ENCODE measurements around the gene SEZ6L2.
"Not testable (repeated sequence)": the region's sequence is repeated elsewhere in the genome, so short reads cannot be mapped to it uniquely, and the experiment has no call there.

SEZ6L2 gene

DNA sequence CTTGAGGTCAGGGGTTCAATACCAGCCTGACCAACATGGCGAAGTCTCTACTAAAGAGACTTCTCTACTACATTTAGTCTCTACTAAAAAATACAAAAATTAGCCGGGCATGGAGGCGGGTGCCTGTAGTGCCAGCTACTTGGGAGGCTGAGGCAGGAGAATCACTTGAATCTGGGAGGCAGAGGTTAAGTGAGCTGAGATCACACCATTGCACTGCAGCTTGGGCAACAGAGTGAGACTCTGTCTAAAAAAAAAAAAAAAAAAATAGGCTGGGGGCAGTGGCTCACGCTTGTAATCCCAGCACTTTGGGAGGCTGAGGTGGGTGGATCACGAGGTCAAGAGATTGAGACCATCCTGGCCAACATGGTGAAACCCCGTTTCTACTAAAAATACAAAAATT is 10.5 kb upstream of the SEZ6L2 start:
- not testable (repeated sequence) for FAIRE-seq

- FAIRE-seq = no peak
Observed at GRCh38 chr16:29909391-29909790, 10.0 kb upstream of the SEZ6L2 start.

DNA sequence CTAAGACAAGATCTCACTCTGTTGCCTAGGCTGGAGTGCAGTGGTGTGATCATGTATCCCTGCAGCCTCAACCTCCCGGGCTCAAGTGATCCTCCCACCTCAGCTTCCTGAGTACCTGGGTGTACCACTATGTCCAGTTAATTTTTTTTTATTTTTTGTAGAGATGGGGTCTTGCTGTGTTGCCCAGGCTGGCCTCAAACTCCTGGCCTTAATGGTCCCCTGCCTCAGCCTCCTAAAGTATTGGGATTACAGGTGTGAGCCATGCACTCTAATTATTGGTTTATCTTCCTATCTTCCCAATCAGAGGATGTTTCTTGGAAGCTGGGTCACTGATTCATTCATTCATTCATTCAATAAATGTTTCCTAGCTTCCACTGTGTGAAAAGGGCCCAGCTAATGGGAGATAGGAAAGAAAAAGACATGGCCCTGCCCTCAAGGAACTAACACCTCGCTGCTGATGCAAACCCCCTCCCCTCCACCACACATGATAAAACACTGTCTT is 9.4 kb upstream of the SEZ6L2 start:
- FAIRE-seq = no peak

DNA sequence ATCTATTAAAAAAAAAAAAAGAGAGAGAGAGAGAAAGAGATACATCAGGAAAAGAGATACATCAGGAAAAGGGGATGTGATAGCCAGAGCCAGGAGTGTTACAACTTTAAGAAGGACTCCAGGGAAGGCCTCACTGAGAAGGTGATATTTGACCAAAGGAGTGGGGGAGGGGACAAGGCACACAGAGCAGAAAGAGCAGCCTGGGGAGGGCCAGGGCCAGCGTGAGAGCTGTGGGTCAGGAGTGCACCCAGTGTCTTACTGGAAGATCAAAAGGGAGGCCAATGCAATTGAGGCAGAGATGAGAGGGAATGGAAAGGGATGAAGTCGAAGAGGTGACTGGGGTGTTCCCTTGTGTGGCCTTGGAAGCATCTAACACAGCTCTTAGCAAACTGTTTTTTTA is 8.6 kb upstream of the SEZ6L2 start:
- FAIRE-seq = no peak

GRCh38 chr16:29906520-29907244 is 7.3 kb upstream of the SEZ6L2 start:
- no peak for FAIRE-seq

DNA sequence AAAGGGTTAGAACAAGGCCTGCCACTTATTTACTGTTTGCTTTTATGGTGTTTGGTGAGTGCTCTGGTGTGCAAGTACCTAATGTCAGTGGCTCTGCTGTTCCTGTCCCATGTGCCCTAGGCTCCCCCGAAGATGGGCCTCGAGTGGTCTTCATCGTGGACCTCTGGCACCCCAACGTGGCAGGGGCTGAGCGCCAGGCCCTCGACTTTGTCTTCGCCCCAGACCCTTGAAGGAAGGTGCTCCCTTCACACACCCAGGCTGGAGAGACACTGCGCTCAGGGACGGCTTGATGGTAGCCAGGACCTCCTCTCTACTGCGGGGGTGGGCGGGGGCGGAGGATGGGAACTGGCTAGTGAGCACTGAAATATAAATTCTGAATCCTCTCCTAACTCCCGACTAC is 6.3 kb upstream of the SEZ6L2 start:
- no peak for FAIRE-seq

DNA sequence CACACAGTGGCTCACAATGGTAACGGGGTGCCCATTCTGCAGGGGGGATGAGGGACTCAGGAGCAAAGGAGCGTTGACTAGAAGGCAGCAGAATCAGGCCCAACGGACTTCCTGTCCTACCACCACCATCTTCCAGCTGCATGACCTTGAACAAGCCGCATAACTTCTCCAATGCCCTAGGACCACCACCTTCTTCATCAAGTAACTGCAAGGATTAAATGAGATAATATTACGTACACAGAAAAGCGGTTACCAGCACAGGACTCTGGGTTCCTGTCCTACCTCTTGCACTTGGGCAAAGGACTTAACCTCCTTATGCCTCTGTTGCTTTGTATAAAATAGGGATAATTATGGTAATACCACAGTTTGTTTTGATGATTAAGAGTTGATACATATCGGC is 5.6 kb upstream of the SEZ6L2 start:
- no peak for FAIRE-seq

DNA sequence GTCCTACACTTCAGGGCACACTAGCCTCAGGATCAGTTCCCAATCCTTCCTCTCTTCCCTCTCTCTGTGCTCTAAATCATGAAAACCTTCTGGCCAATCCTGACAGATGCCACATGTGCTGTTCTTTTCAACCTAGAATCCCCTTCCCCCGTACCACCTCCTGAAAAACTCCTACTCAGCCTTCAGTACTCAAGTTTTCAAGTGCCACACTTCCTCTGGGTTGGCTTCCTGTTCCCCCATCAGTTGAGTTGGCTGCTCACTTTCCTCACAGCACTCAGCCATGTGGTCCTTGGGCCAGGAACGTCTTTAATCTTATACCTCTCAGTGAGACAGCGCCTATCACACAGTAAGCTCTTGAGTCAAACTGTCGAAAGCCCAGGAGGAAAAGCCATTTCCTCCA is 4.2 kb upstream of the SEZ6L2 start:
- no peak for FAIRE-seq

- no peak for FAIRE-seq
Observed at GRCh38 chr16:29901607-29901945, 2.2 kb upstream of the SEZ6L2 start.

DNA sequence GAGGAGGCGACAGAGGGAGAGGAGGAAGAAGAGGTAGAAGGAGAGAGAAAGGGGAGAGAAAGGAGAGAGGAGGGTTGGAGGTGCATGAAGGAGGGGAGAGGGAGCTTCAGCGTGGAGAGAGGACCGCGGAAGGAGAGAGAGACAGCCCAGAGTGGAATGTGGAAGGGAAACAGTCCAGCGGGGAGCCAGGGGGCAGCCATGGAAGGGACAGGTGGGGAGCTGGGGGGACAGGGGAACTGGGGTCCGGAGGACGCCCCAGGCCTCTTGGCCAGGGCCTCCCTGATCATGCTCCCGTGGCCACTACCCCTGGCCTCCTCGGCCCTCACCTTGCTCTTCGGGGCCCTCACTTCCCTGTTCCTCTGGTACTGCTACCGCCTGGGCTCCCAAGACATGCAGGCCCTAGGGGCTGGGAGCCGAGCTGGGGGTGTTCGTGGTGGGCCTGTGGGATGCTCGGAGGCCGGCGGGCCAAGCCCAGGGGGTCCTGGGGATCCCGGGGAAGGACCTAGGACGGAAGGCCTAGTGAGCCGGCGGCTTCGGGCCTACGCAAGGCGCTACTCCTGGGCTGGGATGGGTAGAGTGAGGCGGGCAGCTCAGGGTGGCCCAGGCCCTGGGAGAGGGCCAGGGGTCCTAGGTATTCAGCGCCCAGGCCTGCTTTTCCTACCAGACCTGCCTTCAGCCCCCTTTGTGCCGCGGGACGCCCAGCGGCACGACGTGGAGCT is 1.7 kb upstream of the SEZ6L2 start:
- no peak for FAIRE-seq

DNA sequence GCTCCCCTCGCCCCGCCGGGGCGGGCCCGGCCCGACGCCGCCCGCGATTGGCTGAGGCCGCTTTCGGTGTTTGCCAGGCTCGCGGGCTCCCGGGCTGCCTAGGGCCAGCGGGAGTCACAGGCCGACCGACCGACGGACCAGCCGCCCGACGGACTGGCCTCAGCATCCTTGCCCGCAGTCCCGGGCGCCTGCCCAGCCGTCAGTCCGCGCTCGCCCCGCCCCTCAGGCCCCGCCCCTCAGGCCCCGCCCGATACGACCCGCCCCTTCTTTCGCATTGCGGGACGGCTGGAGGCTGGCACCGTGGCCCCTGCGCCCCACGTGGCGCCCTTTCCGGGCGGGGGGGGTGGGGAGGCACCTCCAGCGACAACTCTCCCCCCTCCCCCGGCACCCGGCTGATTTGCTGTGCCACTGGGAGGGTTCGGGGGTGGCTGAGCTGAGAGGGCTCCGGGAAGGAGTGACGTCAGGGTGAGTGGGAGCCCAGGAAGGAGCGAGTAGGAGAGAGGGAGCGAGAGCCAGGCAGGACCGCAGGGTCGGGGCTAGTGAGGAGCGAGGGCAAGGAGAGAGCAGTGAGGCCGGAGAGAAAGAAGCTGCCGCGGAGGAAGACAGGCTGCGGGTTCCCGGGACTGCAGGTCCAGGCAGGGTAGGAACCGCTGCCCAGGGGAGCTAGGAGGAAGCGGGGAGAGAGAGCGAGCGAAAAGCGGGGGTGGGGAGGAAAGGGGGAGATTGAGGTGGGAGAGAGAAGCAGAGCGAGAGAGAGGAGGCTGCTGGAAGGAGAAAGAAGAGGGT is 945 bp upstream of the SEZ6L2 start, which contains the start of gene ASPHD1:
ASPHD1 (plus strand) TSS at position 387 of the 786 bp plus-strand sequence. CDS start 484 bp downstream, outside the sequence.
- FAIRE-seq = no peak

DNA sequence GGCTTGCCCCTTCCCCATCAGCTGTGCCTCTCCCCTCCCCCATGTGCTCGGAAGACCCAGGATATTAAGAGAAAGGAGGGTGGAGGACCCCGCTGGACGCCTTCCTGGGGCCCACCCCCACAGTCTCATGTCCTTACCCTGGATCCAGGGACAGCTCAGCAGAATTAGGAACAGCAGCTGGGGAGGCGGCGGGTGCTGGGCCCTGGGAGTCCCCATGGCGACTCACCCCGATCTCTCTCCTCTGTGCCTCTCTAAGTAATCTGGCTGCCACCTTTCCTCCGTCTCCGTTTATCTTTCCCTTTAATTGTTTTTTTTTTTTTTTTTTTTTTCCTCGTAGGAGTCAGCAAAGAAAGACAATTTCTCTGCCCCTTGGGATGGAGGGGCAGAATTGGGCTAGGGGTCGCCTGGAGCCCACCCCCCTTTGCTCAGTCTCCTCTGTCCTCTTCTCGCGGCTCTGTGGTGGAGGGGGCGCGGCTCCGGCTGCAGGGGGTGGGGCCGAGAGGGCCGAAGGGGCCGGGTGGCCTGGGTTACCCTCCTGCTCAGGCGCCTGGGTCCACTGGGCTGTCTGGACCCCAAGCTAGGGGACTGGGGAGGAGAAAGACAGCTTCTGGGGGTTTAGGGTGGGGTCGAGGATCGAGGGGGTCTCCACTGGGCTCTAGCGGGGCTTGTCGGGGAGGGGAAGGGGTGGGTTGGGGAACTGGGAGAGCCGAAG is 390 bp downstream of the SEZ6L2 start:
- no peak for FAIRE-seq

DNA sequence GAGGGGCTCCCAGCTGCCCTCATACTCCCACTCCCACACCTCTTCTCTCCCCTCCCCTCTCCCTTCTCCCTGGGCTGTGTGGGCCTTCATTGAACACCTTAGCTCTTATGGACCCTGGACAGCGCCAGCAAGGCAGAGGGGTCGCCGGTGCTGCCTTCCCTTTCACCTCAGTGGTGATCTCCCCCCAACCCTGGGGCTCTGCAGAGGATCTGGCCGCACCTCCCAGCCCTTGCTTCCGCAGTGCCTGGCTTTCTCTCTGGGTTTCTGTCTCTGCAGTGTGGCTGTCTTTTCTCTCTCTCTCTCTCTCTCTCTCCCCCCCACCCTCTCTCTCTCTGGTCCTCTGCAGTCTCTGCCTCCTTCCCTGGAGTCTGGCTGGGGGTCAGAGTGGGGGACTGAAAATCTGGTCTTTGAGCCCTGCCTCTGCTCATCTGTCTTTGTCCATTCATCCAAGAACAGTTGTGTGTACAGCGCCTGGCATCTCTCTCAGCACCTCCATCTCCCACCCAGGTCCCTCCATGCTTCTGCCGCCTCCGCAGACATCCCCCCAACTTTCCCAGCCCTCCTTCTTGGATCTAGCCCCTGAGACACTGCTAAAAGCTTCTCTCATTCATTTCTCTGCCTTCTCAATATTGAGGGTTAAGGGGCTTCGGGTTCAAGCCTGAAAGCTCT is 1.1 kb downstream of the SEZ6L2 start:
- no peak for FAIRE-seq

GRCh38 chr16:29897333-29897732 is 2.0 kb downstream of the SEZ6L2 start:
- FAIRE-seq = no peak

- no peak for FAIRE-seq
Observed at GRCh38 chr16:29896841-29897240, 2.5 kb downstream of the SEZ6L2 start.

DNA sequence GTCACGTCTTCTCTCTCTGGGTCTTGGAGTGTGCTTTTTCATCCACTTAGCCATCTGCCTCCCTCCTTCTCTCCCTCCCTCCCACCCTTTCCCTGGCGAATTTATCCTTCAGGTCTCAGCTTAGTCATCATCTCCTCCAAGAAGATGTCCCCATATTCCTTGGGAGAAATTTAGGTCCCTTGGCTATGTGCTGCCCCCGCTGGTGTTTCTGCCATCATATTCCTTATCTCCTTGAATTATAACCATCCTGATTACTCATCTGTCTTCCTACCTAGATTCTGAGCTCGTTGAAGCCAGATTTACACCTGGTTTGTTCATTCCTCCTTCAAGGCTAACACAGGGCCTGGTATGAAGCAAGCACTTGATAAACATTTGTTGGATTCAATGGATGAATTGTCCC is 5.0 kb downstream of the SEZ6L2 start:
- no peak for FAIRE-seq

DNA sequence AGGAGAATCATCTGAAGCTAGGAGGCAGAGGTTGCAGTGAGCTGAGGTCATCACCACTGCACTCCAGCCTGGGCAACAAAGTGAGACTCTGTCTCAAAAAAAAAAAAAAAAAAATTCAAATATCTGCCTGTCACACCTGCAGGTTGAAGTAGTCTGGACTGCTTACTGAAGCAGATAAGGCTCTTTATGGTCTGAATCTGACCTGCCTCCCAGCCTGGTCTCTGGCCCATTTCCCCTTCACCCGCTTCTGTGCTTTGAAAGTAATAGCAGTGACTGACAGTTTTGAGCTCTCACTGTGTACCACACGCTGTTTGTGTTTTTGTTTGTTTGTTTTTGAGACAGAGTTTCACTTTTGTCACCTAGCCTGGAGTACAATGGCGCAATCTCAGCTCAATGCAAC is 5.8 kb downstream of the SEZ6L2 start:
- FAIRE-seq = no peak

DNA sequence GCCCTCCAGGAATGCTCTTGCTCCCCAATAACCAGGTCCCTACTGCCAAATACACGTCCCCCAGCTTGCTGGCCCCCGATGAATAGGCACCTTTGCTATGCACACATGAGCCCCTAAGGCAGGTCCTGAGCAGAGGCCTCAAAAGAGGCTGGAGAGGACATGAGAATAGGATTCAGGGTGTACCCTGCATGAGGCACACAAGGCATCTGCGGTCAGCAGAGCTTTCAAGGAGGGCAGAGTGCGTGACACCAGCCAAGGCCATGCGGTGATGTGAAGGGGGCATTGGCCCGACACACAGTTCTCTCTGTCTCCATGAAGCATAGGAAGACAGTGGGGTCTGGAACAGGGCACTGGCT is 6.9 kb downstream of the SEZ6L2 start:
- no peak for FAIRE-seq

GRCh38 chr16:29891525-29892457 is 7.6 kb downstream of the SEZ6L2 start:
- FAIRE-seq = no peak

DNA sequence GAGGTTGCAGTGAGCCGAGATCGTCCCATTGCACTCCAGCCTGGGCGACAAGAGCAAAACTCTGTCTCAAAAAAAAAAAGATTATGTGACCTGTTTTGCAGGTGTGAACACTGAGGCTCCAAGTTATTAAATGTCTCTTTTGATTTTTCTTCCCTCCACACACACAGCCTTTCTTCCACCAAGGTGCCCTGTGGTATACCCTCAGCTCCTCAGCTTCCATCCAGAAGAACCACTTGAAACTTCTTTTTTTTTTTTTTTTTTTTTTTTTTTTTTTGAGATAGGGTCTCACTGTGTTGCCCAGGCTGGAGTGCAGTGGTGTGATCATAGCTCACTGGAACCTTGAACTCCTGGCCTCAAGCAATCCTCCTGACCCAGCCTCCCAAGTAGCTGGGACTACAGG is 10.0 kb downstream of the SEZ6L2 start:
- not testable (repeated sequence) for FAIRE-seq

DNA sequence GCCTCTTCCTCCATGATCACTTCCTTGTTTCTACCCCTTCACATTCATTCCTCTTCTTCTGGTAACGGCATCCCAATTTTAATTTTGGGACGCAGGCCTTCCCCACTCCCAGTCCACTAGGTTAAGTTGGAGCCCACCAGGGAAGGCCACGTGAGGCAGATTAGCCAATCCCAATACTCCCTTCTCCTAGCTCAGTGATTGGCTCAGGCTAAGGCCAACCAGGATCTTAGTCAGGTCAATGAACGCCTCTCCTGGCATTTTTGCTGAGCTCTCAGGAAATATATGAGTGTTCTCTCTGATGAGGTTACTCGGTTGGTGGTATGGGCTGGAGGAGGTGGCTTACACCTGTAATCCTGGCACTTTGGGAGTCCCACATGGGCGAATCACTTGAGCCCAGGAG is 15.4 kb downstream of the SEZ6L2 start:
- no peak for FAIRE-seq

Measured in colon (tissue), 2 donors.